NCI-H1694 treated with DMSO at 0.1 percent for 48 hours (cell line): ENCODE measurements around the gene FHL2.
"Not testable (repeated sequence)": the region's sequence is repeated elsewhere in the genome, so short reads cannot be mapped to it uniquely, and the experiment has no call there.

Experiments
- DNase-seq: peaks from one replicate; lab custom pipeline; 2025; lab: John Stamatoyannopoulos, UW

Gene FHL2

GRCh38 chr2:105398336-105399206, at the start of gene FHL2:
FHL2 (minus strand) TSS chr2:105399051; CDS start chr2:105386516, 12,535 bp downstream.
- DNase-seq = peak; percentile 32

- DNase-seq = no peak
Measured at GRCh38 chr2:105447476-105447875, 48.6 kb upstream of the FHL2 start.

- DNase-seq = no peak
Measured at GRCh38 chr2:105446501-105446900, 47.6 kb upstream of the FHL2 start.

GRCh38 chr2:105445976-105446375, 47.1 kb upstream of the FHL2 start:
- no peak for DNase-seq

GRCh38 chr2:105445498-105445897, 46.6 kb upstream of the FHL2 start:
- DNase-seq = no peak

GRCh38 chr2:105443617-105444598, 45.1 kb upstream of the FHL2 start:
- DNase-seq = no peak

- no peak for DNase-seq
Measured at GRCh38 chr2:105442721-105443120, 43.9 kb upstream of the FHL2 start.

- no peak for DNase-seq
Measured at GRCh38 chr2:105442056-105442455, 43.2 kb upstream of the FHL2 start.

- DNase-seq = no peak
Measured at GRCh38 chr2:105439141-105439540, 40.3 kb upstream of the FHL2 start.

- DNase-seq = no peak
Measured at GRCh38 chr2:105438104-105438929, 39.5 kb upstream of the FHL2 start.

GRCh38 chr2:105437708-105438103, 38.9 kb upstream of the FHL2 start:
- no peak for DNase-seq

- DNase-seq = no peak
Measured at GRCh38 chr2:105432749-105433148, 33.9 kb upstream of the FHL2 start.

- DNase-seq = peak; percentile 20
Measured at GRCh38 chr2:105432044-105432399, 33.2 kb upstream of the FHL2 start.

GRCh38 chr2:105431367-105432043, 32.7 kb upstream of the FHL2 start:
- DNase-seq = peak; percentile 11

GRCh38 chr2:105428387-105429018, 29.7 kb upstream of the FHL2 start:
- DNase-seq = no peak

GRCh38 chr2:105427485-105427884, 28.6 kb upstream of the FHL2 start:
- no peak for DNase-seq

- no peak for DNase-seq
Measured at GRCh38 chr2:105426626-105427292, 27.9 kb upstream of the FHL2 start.

GRCh38 chr2:105425936-105426625, 27.2 kb upstream of the FHL2 start:
- no peak for DNase-seq

GRCh38 chr2:105424836-105425235, 26.0 kb upstream of the FHL2 start:
- DNase-seq = not testable (repeated sequence)

- no peak for DNase-seq
Measured at GRCh38 chr2:105422801-105423200, 23.9 kb upstream of the FHL2 start.
